Daoy (cell line): ENCODE results near the gene TBC1D22A. TPM values are rescaled to one million over a fixed set of nuclear protein-coding genes. Genes with fewer than 3 reads are reported as not detected.

Experiments
- DNase-seq: peaks from one replicate; pipeline ENCODE4 v3.0.0-alpha.2; 2015; ENCODE audit warnings: low read depth
- total RNA-seq: library from RNA; depleted of rRNA; stranded (reverse); fragments of >200 nt; shearing (Covaris generic); gene quantifications from 2 replicates; pipeline ENCODE4 v1.2.3, GENCODE V29; 2014

The TBC1D22A gene
- total RNA-seq, 1 experiment from 2014 or later = 8.7 TPM

DNA sequence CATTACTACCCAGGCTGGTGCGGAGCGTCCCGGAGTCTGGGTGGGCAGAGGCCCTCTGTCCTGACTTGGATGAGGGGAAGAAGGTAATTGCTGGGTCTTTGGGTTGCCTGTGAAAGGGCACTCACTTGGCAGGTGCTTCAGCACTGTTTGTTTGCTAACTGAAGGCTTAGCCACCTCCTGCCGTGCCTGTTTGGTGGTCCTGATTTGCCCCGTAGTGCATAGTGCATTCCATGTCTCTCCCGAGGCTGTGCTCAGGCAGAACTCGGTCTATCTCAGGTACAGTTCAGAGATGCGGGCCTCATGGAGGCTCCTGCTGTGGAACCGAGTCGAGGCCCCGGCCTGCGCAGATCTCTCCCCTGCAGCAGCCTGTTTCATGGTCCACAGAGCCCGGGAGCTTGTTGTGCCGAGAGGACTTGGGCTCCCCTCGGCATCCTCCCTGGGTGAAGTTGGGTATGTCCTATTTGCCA lies 146.2 kb downstream of the TBC1D22A start:
- DNase-seq = no peak

DNA sequence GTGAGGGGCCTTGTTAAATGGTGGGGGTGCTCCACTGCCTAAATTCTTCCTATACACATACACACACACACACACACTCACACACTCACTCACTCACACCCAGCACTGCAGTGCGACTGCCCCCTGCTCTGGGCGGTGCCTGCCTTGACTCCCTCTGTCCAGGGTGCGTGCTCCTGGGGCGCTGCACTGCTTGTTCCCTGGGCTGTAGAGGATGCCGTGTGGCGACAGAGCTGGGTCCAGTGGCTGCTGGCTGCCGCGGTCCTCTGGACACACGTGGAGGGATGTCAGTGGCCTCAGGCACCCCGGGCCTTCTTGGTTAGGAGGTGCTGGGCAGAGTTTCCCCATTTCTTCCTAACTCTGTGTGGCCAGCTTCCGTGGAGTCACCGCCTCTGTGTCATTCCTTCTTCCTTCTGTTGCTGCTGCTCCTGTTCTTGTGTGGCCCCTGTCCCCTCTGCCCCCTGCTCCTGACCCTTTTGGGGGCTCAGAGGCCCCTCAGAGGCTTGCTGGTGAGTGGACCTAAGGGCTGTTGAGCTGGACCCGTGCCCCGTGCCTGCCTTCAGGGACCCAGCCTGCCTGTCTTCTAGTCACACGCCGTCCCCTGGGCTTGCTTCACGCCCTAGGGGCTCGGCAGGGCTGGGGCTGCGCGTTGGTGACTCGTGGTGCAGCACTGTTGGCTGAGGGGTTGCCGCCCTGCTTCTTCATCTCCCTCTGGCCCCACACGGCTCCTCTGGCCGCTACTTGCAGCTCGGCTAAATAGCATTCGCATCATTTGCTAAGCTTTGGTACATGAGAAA lies 147.0 kb downstream of the TBC1D22A start:
- no peak for DNase-seq

- DNase-seq = no peak
Measured at GRCh38 chr22:46910624-46911023, 148.2 kb downstream of the TBC1D22A start.

DNA sequence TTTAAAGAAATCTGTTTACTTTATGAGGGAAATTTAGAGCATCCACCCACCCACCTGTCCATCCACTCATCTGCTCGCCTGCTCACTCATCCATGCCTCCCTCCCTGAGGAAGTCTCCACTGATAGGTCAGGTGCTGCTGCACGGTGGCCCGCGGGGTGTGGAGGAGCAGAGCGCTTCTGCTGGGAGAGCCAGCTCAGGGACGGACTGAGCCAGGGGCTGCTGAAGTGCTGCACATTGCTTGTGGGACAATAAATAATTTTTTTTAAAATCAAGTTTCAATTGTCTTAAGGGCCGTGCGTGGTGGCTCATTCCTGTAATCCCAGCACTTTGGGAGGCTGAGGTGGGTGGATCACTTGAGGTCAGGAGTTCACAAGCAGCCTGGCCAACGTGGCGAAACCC lies 148.9 kb downstream of the TBC1D22A start:
- DNase-seq = no peak

DNA sequence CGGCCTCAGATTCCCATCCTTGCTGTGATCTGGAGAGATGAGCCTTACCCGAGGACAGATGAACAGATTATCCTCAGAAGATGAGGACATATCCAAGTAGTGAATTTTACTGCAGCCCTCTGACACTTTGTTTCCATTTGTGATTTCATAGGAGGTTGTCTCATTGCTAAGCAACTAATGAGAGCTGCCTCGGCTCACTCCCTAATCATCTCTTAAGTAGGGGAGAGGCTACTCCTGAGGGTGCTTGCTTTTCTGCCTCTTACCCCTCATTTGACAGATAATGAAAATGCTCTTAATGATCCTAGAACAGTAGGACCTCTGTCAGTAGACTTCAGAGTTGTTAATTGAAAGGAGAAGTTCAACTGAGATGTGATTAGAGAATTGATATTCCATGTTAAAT lies 150.9 kb downstream of the TBC1D22A start:
- no peak for DNase-seq

DNA sequence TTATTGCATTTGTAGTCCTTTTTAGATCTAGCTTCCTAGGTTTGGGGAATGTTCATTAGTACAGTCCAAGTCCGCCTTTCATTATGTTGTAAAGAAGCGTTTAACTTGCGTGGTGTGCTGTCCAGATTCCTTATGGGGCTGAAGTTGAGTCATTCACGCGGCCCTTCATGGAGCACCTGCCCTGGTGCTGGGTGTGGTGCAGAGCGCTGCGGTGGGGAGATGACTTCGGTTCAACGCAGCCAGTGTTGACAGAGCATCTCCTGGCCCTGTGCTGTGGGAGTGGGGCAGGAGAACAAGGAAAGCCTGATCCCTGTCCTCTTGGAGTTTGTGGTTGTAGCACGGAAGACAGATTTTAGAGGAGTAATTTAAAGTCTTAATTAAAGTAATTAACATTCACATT lies 152.0 kb downstream of the TBC1D22A start:
- DNase-seq = no peak

- DNase-seq = no peak
Measured at GRCh38 chr22:46914916-46915894, 152.8 kb downstream of the TBC1D22A start.

DNA sequence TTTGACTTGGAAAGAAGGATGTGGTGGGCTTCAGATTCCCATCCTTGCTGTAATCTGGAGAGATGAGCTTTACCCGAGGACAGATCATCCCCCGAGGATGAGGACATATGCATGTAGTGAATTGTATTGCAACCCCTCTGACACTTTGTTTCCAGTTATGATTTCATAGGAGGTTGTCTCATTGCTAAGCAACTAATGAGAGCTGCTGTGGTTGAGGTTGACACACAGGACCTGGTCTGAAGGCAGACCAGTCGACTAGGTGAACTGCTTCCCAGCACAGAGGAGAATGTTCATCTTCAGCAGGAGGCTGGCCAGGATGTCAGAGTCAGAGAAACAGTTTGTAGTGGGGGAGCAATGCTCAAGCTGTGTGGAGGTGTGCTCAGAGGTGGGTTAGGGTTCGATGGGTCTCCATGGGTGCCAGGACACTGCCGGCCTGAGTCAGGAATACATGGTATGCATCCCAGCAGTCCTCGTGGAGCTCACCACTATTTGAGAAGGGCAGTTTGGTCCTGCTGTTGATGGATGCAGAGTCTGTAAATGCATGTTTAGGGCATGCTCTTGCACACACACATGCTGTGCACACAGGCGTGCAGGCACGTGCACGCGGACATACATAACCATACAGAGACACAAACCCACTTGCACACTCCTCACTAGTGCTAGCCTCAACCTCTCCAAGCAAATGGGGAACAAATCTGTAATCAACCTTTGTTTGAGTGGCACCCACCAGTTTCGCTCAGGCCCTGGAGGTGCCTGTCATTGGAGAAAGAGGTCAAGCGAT lies 153.7 kb downstream of the TBC1D22A start:
- no peak for DNase-seq

- no peak for DNase-seq
Measured at GRCh38 chr22:46916886-46917770, 154.7 kb downstream of the TBC1D22A start.

DNA sequence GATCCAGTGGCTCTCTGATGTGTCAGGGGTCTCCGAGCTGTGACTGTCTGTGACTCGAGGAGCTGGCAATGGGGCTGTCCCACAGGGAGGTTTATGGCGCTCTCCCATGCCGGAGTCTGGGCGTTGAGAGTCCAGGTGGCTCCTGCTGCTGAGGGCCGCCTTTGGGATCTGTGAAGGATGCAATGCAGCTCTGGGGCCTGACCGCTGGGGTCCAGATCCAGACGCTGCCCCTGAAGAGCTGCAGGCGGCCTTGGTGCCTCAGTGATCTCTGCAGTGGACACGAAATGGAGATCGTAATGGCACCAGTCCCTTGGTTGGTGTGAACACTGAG lies 155.3 kb downstream of the TBC1D22A start:
- DNase-seq = no peak

- DNase-seq = no peak
Measured at GRCh38 chr22:46918197-46918596, 155.7 kb downstream of the TBC1D22A start.

- no peak for DNase-seq
Measured at GRCh38 chr22:46922037-46922436, 159.6 kb downstream of the TBC1D22A start.

DNA sequence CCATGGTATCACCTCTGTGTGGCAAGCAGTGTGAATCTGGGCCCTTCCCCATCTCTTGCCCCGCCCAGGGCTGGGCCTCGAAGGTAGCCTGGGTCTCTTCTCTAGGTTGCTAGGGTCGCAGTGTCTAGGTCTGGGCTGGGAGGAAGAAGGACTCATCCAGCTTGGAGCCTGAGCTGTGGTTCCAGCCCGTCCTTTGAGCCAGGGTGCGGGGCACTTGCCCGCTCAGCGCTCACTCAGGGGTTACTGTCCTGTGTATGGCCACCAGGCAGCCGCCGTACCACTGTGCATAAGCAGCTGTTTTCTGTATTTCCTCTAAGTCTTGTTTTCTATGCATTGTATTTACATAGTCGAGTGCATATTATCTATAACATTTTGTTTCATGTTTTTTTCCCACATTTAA lies 160.9 kb downstream of the TBC1D22A start:
- no peak for DNase-seq

DNA sequence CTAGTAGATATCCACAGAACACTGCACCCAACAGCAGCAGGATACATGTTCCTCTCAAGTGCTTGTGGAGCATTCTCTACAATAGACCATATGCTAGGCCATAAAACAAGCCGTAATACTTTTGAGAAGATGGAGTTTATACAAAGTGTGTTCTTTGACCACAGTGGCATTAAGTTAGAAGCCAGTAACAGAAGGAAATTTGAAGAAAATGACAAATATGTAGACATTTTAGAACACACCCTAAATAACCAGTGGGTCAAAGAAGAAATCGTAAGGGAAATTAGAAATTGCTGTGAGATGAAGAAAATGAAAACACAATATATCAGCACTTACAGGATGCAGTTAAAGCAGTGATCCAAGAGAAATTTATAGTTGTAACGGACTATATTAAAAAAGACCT lies 163.4 kb downstream of the TBC1D22A start:
- DNase-seq = no peak

GRCh38 chr22:46929046-46929709 lies 166.7 kb downstream of the TBC1D22A start:
- DNase-seq = no peak

- no peak for DNase-seq
Measured at GRCh38 chr22:46929710-46930204, 167.3 kb downstream of the TBC1D22A start.

DNA sequence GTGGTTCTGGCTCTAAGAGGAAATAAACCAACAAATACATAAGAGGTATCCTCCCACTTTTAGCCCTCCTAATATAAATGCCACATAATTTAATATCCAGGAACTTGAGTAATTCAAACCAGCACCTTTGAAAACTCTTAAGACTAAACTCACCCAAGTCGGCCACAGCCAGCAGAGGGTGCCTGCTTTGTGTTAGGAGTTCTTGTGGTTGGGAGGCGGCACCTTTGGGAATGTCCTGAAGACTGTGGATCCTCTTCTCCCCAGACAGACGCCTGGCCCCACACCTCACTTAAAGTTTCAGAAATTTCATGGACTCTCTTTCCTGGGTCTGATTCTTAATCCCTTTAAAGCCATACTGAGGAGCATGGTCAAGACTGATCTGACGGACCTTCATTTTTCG lies 169.0 kb downstream of the TBC1D22A start:
- DNase-seq = peak; percentile 55

DNA sequence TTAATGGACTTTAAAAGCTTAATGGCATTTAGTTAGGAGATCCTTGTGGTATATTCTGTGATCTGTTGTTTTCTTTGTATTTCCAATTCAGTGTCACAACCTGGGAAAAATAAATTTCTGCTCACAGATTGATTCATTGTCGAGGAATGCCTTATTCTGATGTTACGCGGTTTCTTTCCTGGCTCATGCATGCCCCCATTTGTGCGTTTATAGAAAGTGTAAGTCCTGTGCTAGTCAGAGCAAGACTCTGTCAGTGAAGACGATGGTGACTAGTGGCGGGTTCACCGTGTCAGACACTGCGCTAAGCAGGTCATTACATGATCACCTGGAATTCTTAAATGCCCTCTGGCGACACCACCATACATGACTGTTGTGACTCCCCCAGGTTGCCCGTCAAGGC lies 169.4 kb downstream of the TBC1D22A start:
- peak; percentile 57 for DNase-seq

DNA sequence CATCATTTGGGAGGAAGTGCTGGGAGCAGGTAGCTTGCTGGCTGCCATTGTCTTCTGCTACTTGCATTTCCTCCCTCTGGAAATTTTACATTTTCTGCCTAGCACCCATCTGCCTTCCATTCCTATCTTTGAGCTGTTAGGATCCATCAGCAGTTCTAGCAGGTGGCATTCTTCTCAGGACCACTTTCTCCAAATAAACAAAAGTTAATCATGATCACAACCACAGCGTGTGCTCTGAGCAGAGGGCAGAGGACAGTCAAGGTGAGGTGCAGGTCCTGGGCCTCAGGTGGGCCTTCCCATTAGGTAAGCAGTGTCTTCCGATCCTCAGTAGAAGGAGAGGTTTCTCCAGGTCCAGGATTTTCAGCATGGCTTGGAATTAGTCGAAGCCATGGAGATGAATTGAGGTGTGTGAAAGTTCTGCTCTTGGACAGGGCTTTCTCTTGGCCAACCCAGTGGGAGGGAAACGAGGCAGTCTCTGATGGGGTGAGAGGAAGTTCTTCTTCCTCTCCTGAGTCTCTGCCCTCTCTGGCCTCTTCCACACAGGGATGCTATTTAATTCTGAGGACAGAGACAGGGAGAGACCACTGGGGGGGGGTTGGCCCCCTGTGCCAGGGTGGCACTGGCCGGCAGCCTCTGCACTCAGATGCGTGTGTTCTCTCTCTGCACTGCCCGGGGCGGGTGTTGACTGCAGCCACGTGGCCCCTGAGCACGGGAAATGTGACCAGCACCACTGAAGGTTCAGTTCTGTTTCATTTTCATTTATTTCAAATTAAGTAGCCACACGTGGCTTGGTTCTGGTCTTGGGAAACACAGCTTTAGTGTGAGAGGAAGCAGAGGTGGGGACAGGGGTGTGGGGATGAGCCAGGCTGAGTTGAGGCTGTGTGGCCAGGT lies 170.8 kb downstream of the TBC1D22A start:
- no peak for DNase-seq
